HEK293T (cell line): ENCODE measurements around the gene TRIM33.
"Not testable (repeated sequence)": the region's sequence is repeated elsewhere in the genome, so short reads cannot be mapped to it uniquely, and the experiment has no call there.

Experiments used
- CTCF ChIA-PET: fragments of 350-600 bp; formaldehyde crosslinking; extraction: SDS; loops from one replicate; lab custom pipeline; 2021; ENCODE audit warnings: antibody characterized with exemption, inconsistent platforms; lab: Yijun Ruan, JAX
- POLR2A ChIA-PET: fragments of 350-600 bp; formaldehyde crosslinking; extraction: SDS; loops from one replicate; lab custom pipeline; 2020; ENCODE audit warnings: antibody characterized with exemption, inconsistent platforms; lab: Yijun Ruan, JAX
- DNase-seq: peaks from one replicate; pipeline ENCODE4 v3.0.0; 2012; ENCODE audit warnings: mixed read lengths; ENCODE audit errors: extremely low spot score
- ARNT ChIP-seq: fragments of 450-650 bp; IDR thresholded peaks from 2 replicates; pipeline ENCODE4 v1.6.1; 2017; ENCODE audit warnings: mild to moderate bottlenecking
- BHLHE40 ChIP-seq: fragments of 450-650 bp; IDR thresholded peaks from 2 replicates; pipeline ENCODE4 v1.6.1; 2016; ENCODE audit warnings: mild to moderate bottlenecking, moderate library complexity, borderline replicate concordance
- CTBP1 ChIP-seq: fragments of 450-650 bp; IDR thresholded peaks from 2 replicates; pipeline ENCODE4 v1.6.1; 2016; ENCODE audit warnings: borderline replicate concordance
- ELF4 ChIP-seq: fragments of 450-650 bp; IDR thresholded peaks from 2 replicates; pipeline ENCODE4 v1.6.1; 2017; ENCODE audit warnings: antibody characterized with exemption
- FOXA1 ChIP-seq: fragments of 450-650 bp; IDR thresholded peaks from 2 replicates; pipeline ENCODE4 v1.6.1; 2016; ENCODE audit warnings: mild to moderate bottlenecking
- FOXK2 ChIP-seq: fragments of 450-650 bp; IDR thresholded peaks from 2 replicates; pipeline ENCODE4 v1.6.1; 2016; ENCODE audit warnings: mild to moderate bottlenecking
- FOXM1 ChIP-seq: fragments of 450-650 bp; IDR thresholded peaks from 2 replicates; pipeline ENCODE4 v1.6.1; 2017; ENCODE audit warnings: mild to moderate bottlenecking, borderline replicate concordance
- HDGF ChIP-seq: fragments of 450-650 bp; IDR thresholded peaks from 2 replicates; pipeline ENCODE4 v1.6.1; 2017; ENCODE audit warnings: antibody characterized with exemption, borderline replicate concordance
- L3MBTL2 ChIP-seq: fragments of 450-650 bp; conservative IDR thresholded peaks from 2 replicates; pipeline ENCODE4 v1.6.1; 2016; ENCODE audit warnings: mild to moderate bottlenecking
- LEF1 ChIP-seq: fragments of 450-650 bp; IDR thresholded peaks from 2 replicates; pipeline ENCODE4 v1.6.1; 2017; ENCODE audit warnings: mild to moderate bottlenecking, borderline replicate concordance
- NFRKB ChIP-seq: fragments of 450-650 bp; IDR thresholded peaks from 2 replicates; pipeline ENCODE4 v1.6.1; 2016; ENCODE audit warnings: mild to moderate bottlenecking, moderate library complexity
- PKNOX1 ChIP-seq: fragments of 450-650 bp; IDR thresholded peaks from 2 replicates; pipeline ENCODE4 v1.6.1; 2016
- SP1 ChIP-seq: fragments of 450-650 bp; IDR thresholded peaks from 2 replicates; pipeline ENCODE4 v1.6.1; 2017
- SUZ12 ChIP-seq: fragments of 450-650 bp; IDR thresholded peaks from 2 replicates; pipeline ENCODE4 v1.6.1; 2016; ENCODE audit warnings: mild to moderate bottlenecking
- TARDBP ChIP-seq: fragments of 450-650 bp; IDR thresholded peaks from 2 replicates; pipeline ENCODE4 v1.6.1; 2016
- ZNF384 ChIP-seq: fragments of 450-650 bp; IDR thresholded peaks from 2 replicates; pipeline ENCODE4 v1.6.1; 2016

TRIM33 gene

GRCh38 chr1:114423455-114423854 lies 87.5 kb downstream of the TRIM33 start:
- DNase-seq, result no peak
- TF ChIP-seq HDGF (no peak), ARNT (no peak), L3MBTL2 (no peak), NFRKB (no peak), SP1 (no peak), FOXM1 (no peak)
- POLR2A ChIA-PET, result no interaction called here
- CTCF ChIA-PET, result no interaction called here

- CTCF ChIA-PET, DNase-seq, POLR2A ChIA-PET: not testable (repeated sequence)
These were observed 92.1 kb downstream of the TRIM33 start for GRCh38 chr1:114418948-114419347.

- DNase-seq, result no peak
- POLR2A ChIA-PET, result no interaction called here
- CTCF ChIA-PET, result no interaction called here
These were observed 113.4 kb downstream of the TRIM33 start for GRCh38 chr1:114397601-114398000.

GRCh38 chr1:114395863-114396262 lies 115.1 kb downstream of the TRIM33 start:
- no peak for DNase-seq
- ChIA-PET CTCF (no interaction called here), POLR2A (no interaction called here)
- TF ChIP-seq FOXA1 (no peak), LEF1 (no peak), CTBP1 (no peak), TARDBP (no peak), NFRKB (no peak), ARNT (no peak), ELF4 (no peak), FOXM1 (no peak), SUZ12 (no peak), PKNOX1 (no peak), FOXK2 (no peak), ZNF384 (no peak), L3MBTL2 (no peak), BHLHE40 (no peak), HDGF (no peak), SP1 (no peak)

More at GRCh38 chr1:114397601-114398000, 113.4 kb downstream of the TRIM33 start:
- TF ChIP-seq BHLHE40 (no peak), ELF4 (no peak), L3MBTL2 (no peak), FOXK2 (no peak), ZNF384 (no peak), SUZ12 (no peak), FOXM1 (no peak), LEF1 (no peak)

GRCh38 chr1:114390960-114391359 lies 120.0 kb downstream of the TRIM33 start:
- no peak for DNase-seq
- ChIA-PET CTCF (no interaction called here), POLR2A (no interaction called here)
- TF ChIP-seq NFRKB (no peak), SP1 (no peak), HDGF (no peak), FOXK2 (no peak), ELF4 (no peak)

GRCh38 chr1:114390361-114390760 lies 120.6 kb downstream of the TRIM33 start:
- ChIA-PET POLR2A (no interaction called here), CTCF (no interaction called here)
- DNase-seq, result no peak
- TF ChIP-seq NFRKB, result no peak
- no peak for TF ChIP-seq FOXM1
- TF ChIP-seq PKNOX1, result no peak
- TF ChIP-seq FOXK2, result no peak
- TF ChIP-seq SUZ12, result no peak
- TF ChIP-seq CTBP1, result no peak
- no peak for TF ChIP-seq ZNF384
- no peak for TF ChIP-seq TARDBP
- no peak for TF ChIP-seq ELF4
- no peak for TF ChIP-seq LEF1
- TF ChIP-seq FOXA1, result no peak

- TF ChIP-seq ARNT, result no peak
- ChIA-PET CTCF (no interaction called here), POLR2A (no interaction called here)
- no peak for DNase-seq
These were observed 122.5 kb downstream of the TRIM33 start for GRCh38 chr1:114388432-114389003.

GRCh38 chr1:114387585-114387984 lies 123.4 kb downstream of the TRIM33 start:
- CTCF ChIA-PET, result interaction anchor here (0.5 kb wide), 1 partner anchor 972 kb away, joined by 3 read pairs; no protein-coding TSS in a partner anchor
- DNase-seq, POLR2A ChIA-PET: not testable (repeated sequence)
